HepG2 (cell line): ENCODE measurements around the gene PSMB9. TPM values are rescaled to one million over a fixed set of nuclear protein-coding genes. Genes with fewer than 3 reads are reported as not detected.

Experiments
- ARNTL ChIP-seq: sonication (generic); formaldehyde crosslinking; IDR thresholded peaks from 2 replicates; pipeline ENCODE4 v1.4.0; 2020; ENCODE audit warnings: mild to moderate bottlenecking, missing genetic modification reagents
- ATAD3A ChIP-seq: sonication (generic); formaldehyde crosslinking; IDR thresholded peaks from 2 replicates; pipeline ENCODE4 v1.4.0; 2020; ENCODE audit warnings: missing genetic modification reagents
- ATF1 ChIP-seq: IDR thresholded peaks from 2 replicates; pipeline ENCODE4 v1.6.1; 2016; ENCODE audit warnings: mild to moderate bottlenecking, control low read depth
- FOXO1 ChIP-seq: sonication (generic); formaldehyde crosslinking; IDR thresholded peaks from 2 replicates; pipeline ENCODE4 v1.4.0; 2020; ENCODE audit warnings: missing genetic modification reagents
- FOXP4 ChIP-seq: sonication (generic); formaldehyde crosslinking; IDR thresholded peaks from 2 replicates; pipeline ENCODE4 v1.4.0; 2020; ENCODE audit warnings: missing genetic modification reagents
- MEF2D ChIP-seq: sonication (generic); formaldehyde crosslinking; IDR thresholded peaks from 2 replicates; pipeline ENCODE4 v1.5.1; 2020; ENCODE audit warnings: mild to moderate bottlenecking, missing genetic modification reagents
- NCOA5 ChIP-seq: sonication (generic); formaldehyde crosslinking; IDR thresholded peaks from 2 replicates; pipeline ENCODE4 v1.4.0; 2020; ENCODE audit warnings: missing genetic modification reagents
- NFYB ChIP-seq: sonication (generic); formaldehyde crosslinking; IDR thresholded peaks from 2 replicates; pipeline ENCODE4 v1.4.0; 2020; ENCODE audit warnings: missing genetic modification reagents
- NPAS2 ChIP-seq: sonication (generic); formaldehyde crosslinking; IDR thresholded peaks from 2 replicates; pipeline ENCODE4 v1.8.0; 2022; ENCODE audit warnings: mild to moderate bottlenecking, missing genetic modification reagents, borderline replicate concordance
- RARG ChIP-seq: sonication (generic); formaldehyde crosslinking; IDR thresholded peaks from 2 replicates; pipeline ENCODE4 v1.4.0; 2020; ENCODE audit warnings: low read depth, mild to moderate bottlenecking, missing genetic modification reagents
- RELA ChIP-seq: sonication (generic); formaldehyde crosslinking; IDR thresholded peaks from 2 replicates; pipeline ENCODE4 v1.4.0; 2020; ENCODE audit warnings: missing genetic modification reagents
- SMAD9 ChIP-seq: sonication (generic); formaldehyde crosslinking; IDR thresholded peaks from 2 replicates; pipeline ENCODE4 v1.5.1; 2020; ENCODE audit warnings: mild to moderate bottlenecking, missing genetic modification reagents
- TOPORS ChIP-seq: sonication (generic); formaldehyde crosslinking; IDR thresholded peaks from 2 replicates; pipeline ENCODE4 v1.8.0; 2023; ENCODE audit warnings: mild to moderate bottlenecking, missing genetic modification reagents
- ZFP1 ChIP-seq: IDR thresholded peaks from 2 replicates; pipeline ENCODE4 v1.6.1; 2016
- ZMAT3 ChIP-seq: sonication (generic); formaldehyde crosslinking; conservative IDR thresholded peaks from 2 replicates; pipeline ENCODE4 v1.7.0; 2021; ENCODE audit warnings: missing genetic modification reagents
- ZNF543 ChIP-seq: sonication (generic); formaldehyde crosslinking; IDR thresholded peaks from 2 replicates; pipeline ENCODE4 v1.4.0; 2020; ENCODE audit warnings: mild to moderate bottlenecking, missing genetic modification reagents
- ZNF547 ChIP-seq: sonication (generic); formaldehyde crosslinking; IDR thresholded peaks from 2 replicates; pipeline ENCODE4 v1.5.1; 2020; ENCODE audit warnings: mild to moderate bottlenecking, missing genetic modification reagents
- ZNF569 ChIP-seq: sonication (generic); formaldehyde crosslinking; IDR thresholded peaks from 2 replicates; pipeline ENCODE4 v1.5.0; 2020; ENCODE audit warnings: mild to moderate bottlenecking, missing genetic modification reagents, moderate library complexity, borderline replicate concordance
- ZNF672 ChIP-seq: sonication (generic); formaldehyde crosslinking; IDR thresholded peaks from 2 replicates; pipeline ENCODE4 v1.8.1; 2022; ENCODE audit warnings: missing genetic modification reagents
- ZNF7 ChIP-seq: IDR thresholded peaks from 2 replicates; pipeline ENCODE4 v1.6.1; 2016; ENCODE audit warnings: missing biosample characterization, missing genetic modification reagents
- ZNF773 ChIP-seq: sonication (generic); formaldehyde crosslinking; IDR thresholded peaks from 2 replicates; pipeline ENCODE4 v1.4.0; 2020; ENCODE audit warnings: missing genetic modification reagents, borderline replicate concordance
- ZNF816 ChIP-seq: sonication (generic); formaldehyde crosslinking; IDR thresholded peaks from 2 replicates; pipeline ENCODE4 v1.8.0; 2022; ENCODE audit warnings: missing genetic modification reagents, mild to moderate bottlenecking, borderline replicate concordance
- ZSCAN9 ChIP-seq: IDR thresholded peaks from 2 replicates; pipeline ENCODE4 v1.6.1; 2016; ENCODE audit warnings: borderline replicate concordance
- polyA plus RNA-seq, 8 experiments: library from polyadenylated mRNA; depleted of rRNA in 3 of 8; stranded (reverse) in 7 of 8; unstranded in 1 of 8; fragments of >200 nt; fragmentation: Illumina TruSeq in 4 of 8; extraction: Trizol in 4 of 8; gene quantifications; 2 replicates each; pipeline versions ENCODE4 v1.2.1 to v1.2.3, GENCODE V29; 2011 to 2016; ENCODE audit warnings: low read depth in 4 of 8, missing spikeins in 1 of 8, mixed read lengths in 1 of 8; ENCODE audit not compliant: insufficient read depth in 1 of 8
- total RNA-seq, 5 experiments: library from RNA; depleted of rRNA; stranded (reverse); fragments of >200 nt; fragmentation: Illumina TruSeq; extraction: Trizol; gene quantifications; 2 replicates each; pipeline ENCODE4 v1.2.3, GENCODE V29; 2016; ENCODE audit warnings: low read depth in 1 of 5
- TF ChIP-seq, protein P1 (sequence below): sonication (generic); formaldehyde crosslinking; IDR thresholded peaks from 2 replicates; pipeline ENCODE4 v1.4.0; 2020; ENCODE audit warnings: missing genetic modification reagents
- TF ChIP-seq, protein P2 (sequence below): sonication (generic); formaldehyde crosslinking; IDR thresholded peaks from 2 replicates; pipeline ENCODE4 v1.4.0; 2020; ENCODE audit warnings: missing genetic modification reagents

PSMB9 gene
- total and polyA plus RNA-seq, 2 of the 13 experiments (the other 11 are each of a cell fraction or from before 2014, with no cell fraction given): 15.6 to 16.0 TPM

- TF ChIP-seq ZNF816 (CRISPR knock-in tag) (peak; percentile 58; the same call in 1 of the 2 replicates), TOPORS (CRISPR knock-in tag) (0 out of 2 replicates have a peak, but pooled peaks have one; percentile 83), SMAD9 (CRISPR knock-in tag) (0 out of 2 replicates have a peak, but pooled peaks have one; percentile 26), FOXO1 (peak; percentile 47; the same call in 1 of the 2 replicates), ZNF547 (peak; percentile 78), NPAS2 (CRISPR knock-in tag) (no peak), ZNF569 (peak; percentile 43; the same call in 1 of the 2 replicates), ZNF7 (no peak), ZNF543 (CRISPR knock-in tag) (no peak; the same call in 1 of the 2 replicates), ZMAT3 (CRISPR knock-in tag) (no peak; the same call in 1 of the 2 replicates), ZSCAN9 (peak; percentile 29), RELA (CRISPR knock-in tag) (no peak), ZFP1 (no peak), RARG (CRISPR knock-in tag) (no peak), ATF1 (peak; percentile 93), FOXP4 (CRISPR knock-in tag) (peak; percentile 44; the same call in 1 of the 2 replicates), ZNF773 (CRISPR knock-in tag) (no peak; the same call in 1 of the 2 replicates), ZNF672 (CRISPR knock-in tag) (no peak), ATAD3A (CRISPR knock-in tag) (no peak), MEF2D (CRISPR knock-in tag) (no peak; the same call in 1 of the 2 replicates), NFYB (CRISPR knock-in tag) (0 out of 2 replicates have a peak, but pooled peaks have one; percentile 25), NCOA5 (no peak), ARNTL (CRISPR knock-in tag) (peak; percentile 82)
- TF ChIP-seq, protein P1, sequence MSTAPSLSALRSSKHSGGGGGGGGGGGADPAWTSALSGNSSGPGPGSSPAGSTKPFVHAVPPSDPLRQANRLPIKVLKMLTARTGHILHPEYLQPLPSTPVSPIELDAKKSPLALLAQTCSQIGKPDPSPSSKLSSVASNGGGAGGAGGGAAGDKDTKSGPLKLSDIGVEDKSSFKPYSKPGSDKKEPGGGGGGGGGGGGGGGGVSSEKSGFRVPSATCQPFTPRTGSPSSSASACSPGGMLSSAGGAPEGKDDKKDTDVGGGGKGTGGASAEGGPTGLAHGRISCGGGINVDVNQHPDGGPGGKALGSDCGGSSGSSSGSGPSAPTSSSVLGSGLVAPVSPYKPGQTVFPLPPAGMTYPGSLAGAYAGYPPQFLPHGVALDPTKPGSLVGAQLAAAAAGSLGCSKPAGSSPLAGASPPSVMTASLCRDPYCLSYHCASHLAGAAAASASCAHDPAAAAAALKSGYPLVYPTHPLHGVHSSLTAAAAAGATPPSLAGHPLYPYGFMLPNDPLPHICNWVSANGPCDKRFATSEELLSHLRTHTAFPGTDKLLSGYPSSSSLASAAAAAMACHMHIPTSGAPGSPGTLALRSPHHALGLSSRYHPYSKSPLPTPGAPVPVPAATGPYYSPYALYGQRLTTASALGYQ: peak; percentile 54; the same call in 1 of the 2 replicates
- TF ChIP-seq, protein P2, sequence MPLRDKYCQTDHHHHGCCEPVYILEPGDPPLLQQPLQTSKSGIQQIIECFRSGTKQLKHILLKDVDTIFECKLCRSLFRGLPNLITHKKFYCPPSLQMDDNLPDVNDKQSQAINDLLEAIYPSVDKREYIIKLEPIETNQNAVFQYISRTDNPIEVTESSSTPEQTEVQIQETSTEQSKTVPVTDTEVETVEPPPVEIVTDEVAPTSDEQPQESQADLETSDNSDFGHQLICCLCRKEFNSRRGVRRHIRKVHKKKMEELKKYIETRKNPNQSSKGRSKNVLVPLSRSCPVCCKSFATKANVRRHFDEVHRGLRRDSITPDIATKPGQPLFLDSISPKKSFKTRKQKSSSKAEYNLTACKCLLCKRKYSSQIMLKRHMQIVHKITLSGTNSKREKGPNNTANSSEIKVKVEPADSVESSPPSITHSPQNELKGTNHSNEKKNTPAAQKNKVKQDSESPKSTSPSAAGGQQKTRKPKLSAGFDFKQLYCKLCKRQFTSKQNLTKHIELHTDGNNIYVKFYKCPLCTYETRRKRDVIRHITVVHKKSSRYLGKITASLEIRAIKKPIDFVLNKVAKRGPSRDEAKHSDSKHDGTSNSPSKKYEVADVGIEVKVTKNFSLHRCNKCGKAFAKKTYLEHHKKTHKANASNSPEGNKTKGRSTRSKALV (CRISPR knock-in tag): peak; percentile 98
These were observed at the start of gene PSMB9, which contains the start of gene TAP1 (continued) for GRCh38 chr6:32853541-32854375.
